ENCODE results near the gene PAFAH1B1.

PAFAH1B1 gene

DNA sequence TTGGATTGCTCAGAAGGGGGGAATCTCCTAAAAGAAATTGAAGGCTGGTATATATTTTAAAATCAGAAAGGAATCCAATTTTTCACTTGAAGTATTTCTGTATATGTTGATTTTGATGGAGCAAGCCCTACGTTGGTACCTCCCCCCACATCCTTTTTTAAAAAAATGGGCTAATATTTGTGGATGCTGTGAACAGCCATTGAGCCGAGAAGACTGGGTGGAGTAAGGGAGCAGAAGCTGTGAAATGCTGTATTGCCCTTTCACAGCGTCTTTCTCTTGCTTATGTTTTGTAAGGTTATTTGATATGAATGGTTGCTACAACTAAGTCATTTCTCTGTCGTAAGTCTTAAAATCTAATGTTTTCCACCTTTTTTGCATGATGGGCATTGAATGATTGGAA lies 2.3 kb downstream of the PAFAH1B1 start:
- peak overlapping the region; percentile 99 for H3K4me3 ChIP-seq

DNA sequence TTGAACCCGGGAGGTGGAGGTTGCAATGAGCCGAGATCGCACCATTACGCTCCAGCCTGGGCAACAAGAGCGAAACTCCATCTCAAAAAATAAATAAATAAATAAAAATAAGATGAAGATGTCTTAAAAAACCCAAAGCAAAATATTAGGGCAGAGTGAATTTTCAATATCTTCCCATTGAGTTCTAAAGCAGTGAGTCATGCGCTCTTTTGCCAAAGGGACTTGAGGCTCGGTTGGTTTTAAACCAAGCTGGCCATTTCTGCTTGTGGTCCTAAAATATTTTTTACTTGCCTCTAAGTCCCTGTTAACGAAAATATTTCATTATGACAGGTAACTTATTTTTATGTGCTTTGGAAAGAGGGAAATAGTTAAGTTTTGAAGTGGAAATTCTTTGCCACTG lies 4.7 kb downstream of the PAFAH1B1 start:
- TF ChIP-seq, protein P1, sequence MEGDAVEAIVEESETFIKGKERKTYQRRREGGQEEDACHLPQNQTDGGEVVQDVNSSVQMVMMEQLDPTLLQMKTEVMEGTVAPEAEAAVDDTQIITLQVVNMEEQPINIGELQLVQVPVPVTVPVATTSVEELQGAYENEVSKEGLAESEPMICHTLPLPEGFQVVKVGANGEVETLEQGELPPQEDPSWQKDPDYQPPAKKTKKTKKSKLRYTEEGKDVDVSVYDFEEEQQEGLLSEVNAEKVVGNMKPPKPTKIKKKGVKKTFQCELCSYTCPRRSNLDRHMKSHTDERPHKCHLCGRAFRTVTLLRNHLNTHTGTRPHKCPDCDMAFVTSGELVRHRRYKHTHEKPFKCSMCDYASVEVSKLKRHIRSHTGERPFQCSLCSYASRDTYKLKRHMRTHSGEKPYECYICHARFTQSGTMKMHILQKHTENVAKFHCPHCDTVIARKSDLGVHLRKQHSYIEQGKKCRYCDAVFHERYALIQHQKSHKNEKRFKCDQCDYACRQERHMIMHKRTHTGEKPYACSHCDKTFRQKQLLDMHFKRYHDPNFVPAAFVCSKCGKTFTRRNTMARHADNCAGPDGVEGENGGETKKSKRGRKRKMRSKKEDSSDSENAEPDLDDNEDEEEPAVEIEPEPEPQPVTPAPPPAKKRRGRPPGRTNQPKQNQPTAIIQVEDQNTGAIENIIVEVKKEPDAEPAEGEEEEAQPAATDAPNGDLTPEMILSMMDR (IDR thresholded peaks at IDR 0.05) = no peak
- Histone ChIP-seq H3K4me3 (peak overlapping the region; percentile 18), H3K27ac (no peak overlapping the region)
- DNase-seq (ENCODE audit: low spot score) = no peak

More for the DNA sequence above, 2.3 kb downstream of the PAFAH1B1 start:
- TF ChIP-seq, protein P1 (IDR thresholded peaks at IDR 0.05) = no peak
- no peak for DNase-seq (ENCODE audit: low spot score)
- peak overlapping the region in 1 of 2 donors; percentile 97 for H3K27ac ChIP-seq

DNA sequence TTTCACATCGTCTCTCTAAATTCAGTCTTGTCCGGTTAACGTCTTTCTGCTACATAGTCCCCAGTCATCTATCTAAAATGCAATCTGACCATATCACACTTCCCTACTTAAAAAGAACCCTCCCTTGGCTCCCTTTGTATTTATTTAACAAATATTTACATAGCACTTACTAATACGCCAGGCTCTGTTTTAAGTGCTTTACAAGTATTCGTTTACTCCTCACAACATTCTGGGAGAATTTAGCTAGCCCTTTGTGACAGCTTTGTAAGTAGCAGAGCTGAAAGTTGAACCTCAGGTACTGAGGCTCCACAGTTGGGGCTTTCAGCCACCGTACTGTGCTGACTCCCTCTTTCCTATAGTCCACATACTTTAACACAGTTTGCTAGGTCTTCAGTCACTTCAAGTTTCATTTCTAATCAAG lies 9.2 kb downstream of the PAFAH1B1 start:
- DNase-seq (ENCODE audit: low spot score) = no peak
- Histone ChIP-seq H3K4me3 (no peak overlapping the region), H3K27ac (no peak overlapping the region)
- TF ChIP-seq, protein P1 (IDR thresholded peaks at IDR 0.05) = no peak

DNA sequence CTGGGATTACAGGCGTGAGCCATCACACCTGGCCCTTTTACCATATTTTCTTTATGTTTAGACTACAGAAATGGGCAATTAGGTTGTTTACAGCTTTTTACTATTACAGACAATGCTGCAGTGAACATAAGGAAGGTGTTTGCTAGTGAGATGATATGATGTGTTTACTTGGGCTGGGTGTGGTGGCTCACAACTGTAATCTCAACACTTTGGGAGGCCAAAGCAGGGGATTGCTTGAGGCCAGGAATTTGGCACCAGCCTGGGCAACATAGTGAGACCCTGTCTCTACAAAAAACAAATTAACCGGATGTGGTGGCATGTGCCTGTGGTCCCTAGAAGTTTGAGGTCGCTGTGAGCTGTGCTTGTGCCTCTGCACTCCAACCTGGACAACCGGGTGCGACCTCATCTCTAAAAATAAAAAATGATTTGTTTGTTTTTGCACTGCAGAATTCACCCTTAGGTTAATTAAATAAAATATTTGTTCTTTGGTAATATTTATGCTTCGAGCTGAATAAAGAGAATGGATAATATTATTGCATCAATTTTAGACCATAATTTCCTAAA lies 15.0 kb downstream of the PAFAH1B1 start:
- no peak overlapping the region for H3K27ac ChIP-seq
- no peak overlapping the region for H3K4me3 ChIP-seq
- no peak for DNase-seq (ENCODE audit: low spot score)
- TF ChIP-seq, protein P1 (IDR thresholded peaks at IDR 0.05) = no peak

DNA sequence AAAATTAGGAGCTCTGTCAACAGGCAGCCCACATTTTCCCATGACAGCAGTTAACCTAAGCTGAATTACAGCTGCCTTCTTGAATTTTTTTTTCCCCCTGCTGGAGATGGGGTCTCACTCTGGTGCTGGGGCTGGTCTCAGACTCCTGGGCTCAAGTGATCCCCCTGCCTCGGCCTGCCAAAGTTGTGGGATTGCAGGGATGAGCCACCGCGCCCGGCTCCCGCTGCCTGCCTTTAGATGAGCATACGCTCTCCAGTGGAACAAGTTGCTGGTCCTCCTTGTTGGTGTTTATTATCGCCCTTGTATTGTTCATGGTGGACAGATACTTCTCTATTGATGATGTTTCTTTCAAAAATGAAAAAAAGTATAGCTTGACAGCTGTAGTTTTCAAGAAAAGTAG lies 15.6 kb downstream of the PAFAH1B1 start:
- TF ChIP-seq, protein P1 (IDR thresholded peaks at IDR 0.05) = no peak
- no peak overlapping the region for H3K27ac ChIP-seq
- no peak for DNase-seq (ENCODE audit: low spot score)
- no peak overlapping the region for H3K4me3 ChIP-seq

DNA sequence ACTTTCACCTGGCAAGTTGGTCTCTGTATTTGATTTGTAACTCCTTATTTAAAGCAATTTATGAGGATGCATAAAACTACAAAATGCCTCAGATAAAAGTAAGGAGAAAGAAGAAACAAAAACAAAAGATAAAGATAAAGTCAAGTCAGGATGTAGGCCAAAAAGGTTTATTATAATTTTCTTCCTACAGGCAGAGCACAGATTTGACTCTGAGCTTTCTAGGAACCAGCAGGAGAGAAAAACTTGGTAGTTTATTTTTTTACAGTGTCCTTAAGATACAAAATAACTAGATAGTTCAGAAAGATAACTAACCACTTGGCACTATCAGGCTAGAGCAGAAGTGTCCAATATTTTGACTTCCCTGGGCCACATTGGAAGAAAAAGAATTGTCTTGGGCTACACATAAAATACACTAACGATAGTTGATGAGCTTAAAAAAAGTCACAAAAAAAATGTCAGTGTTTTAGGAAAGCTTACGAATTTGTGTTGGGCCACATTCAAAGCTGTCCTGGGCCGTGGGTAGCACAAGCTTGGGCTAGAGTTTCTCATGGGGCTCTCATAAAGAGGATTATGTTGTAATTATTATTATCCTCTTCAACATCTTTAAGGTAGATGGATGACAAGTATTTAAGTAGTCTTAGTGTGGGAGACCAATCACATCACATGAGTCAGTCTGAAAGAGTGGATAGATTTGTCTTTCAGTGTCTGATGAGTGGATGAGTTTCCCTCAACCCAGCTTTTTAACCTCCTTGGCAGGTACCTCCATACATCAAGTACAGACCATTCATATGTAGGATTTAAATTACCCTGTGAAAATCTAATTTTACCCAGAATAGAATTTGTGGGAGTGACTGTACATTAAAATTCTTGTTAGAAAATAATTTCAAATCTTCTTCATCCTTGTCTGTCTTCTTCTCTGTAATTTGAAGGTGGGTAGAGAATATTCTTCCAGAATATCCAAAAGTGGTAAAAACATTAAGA lies 17.0 kb downstream of the PAFAH1B1 start:
- TF ChIP-seq, protein P1 (IDR thresholded peaks at IDR 0.05) = no peak
- DNase-seq (ENCODE audit: low spot score) = no peak
- Histone ChIP-seq H3K4me3 (no peak overlapping the region), H3K27ac (no peak overlapping the region)
